Osteocyte (in vitro differentiated cells): Measurements from ENCODE around the gene DYNC1H1. TPM values are rescaled to one million over a fixed set of nuclear protein-coding genes. Genes with fewer than 3 reads are reported as not detected.

ENCODE experiments used
- DNase-seq: peaks from one replicate; pipeline ENCODE4 v3.0.0; 2021; ENCODE audit warnings: mixed read lengths; ENCODE audit not compliant: unreplicated experiment; ENCODE audit errors: extremely low spot score
- H3K27ac Mint-ChIP-seq: one replicate; pipeline ENCODE4 v1.8.0; 2021; ENCODE audit warnings: mild to moderate bottlenecking, mixed read lengths; ENCODE audit not compliant: unreplicated experiment
- H3K27me3 Mint-ChIP-seq: one replicate; pipeline ENCODE4 v1.8.0; 2021; ENCODE audit warnings: mixed read lengths; ENCODE audit not compliant: unreplicated experiment
- H3K36me3 Mint-ChIP-seq: one replicate; pipeline ENCODE4 v1.8.0; 2021; ENCODE audit warnings: mixed read lengths; ENCODE audit not compliant: unreplicated experiment
- H3K4me1 Mint-ChIP-seq: one replicate; pipeline ENCODE4 v1.8.0; 2021; ENCODE audit warnings: mixed read lengths; ENCODE audit not compliant: unreplicated experiment
- H3K4me3 Mint-ChIP-seq: one replicate; pipeline ENCODE4 v1.8.0; 2021; ENCODE audit warnings: mild to moderate bottlenecking, moderate library complexity, mixed read lengths; ENCODE audit not compliant: unreplicated experiment
- H3K9me3 Mint-ChIP-seq: one replicate; pipeline ENCODE4 v1.8.0; 2021; ENCODE audit warnings: mixed read lengths; ENCODE audit not compliant: unreplicated experiment
- CTCF ChIP-seq: fragments of 200-600 bp; sonication (generic); IDR thresholded peaks from 2 replicates; pipeline ENCODE4 v1.5.0; 2021; ENCODE audit warnings: antibody characterized with exemption, mild to moderate bottlenecking, moderate library complexity
- total RNA-seq: library from RNA; stranded (reverse); gene quantifications from 2 replicates; pipeline ENCODE4 v1.2.1, GENCODE V29; 2021

Gene DYNC1H1
- total RNA-seq, 1 donor from 2014 or later, result 821 TPM

- peaks cover 29% of the 10 kb centered on the region for H3K36me3 Mint-ChIP-seq
- H3K27ac Mint-ChIP-seq, result peak overlapping the region; percentile 72
- DNase-seq, result no peak
- TF ChIP-seq CTCF, result no peak
- peaks cover 27% of the 10 kb centered on the region for H3K4me1 Mint-ChIP-seq
- H3K27me3 Mint-ChIP-seq, result no peaks in the 10 kb centered on the region
- H3K4me3 Mint-ChIP-seq, result peak overlapping the region; percentile 38
- H3K9me3 Mint-ChIP-seq, result no peaks in the 10 kb centered on the region
Measured at GRCh38 chr14:101918065-101918989, 46.0 kb upstream of the DYNC1H1 start.

- Mint-ChIP-seq H3K9me3 (no peaks in the 10 kb centered on the region), H3K36me3 (peaks cover 20% of the 10 kb centered on the region), H3K4me3 (no peak overlapping the region), H3K27me3 (no peaks in the 10 kb centered on the region), H3K27ac (no peak overlapping the region), H3K4me1 (peaks cover 27% of the 10 kb centered on the region)
- TF ChIP-seq CTCF, result no peak
- DNase-seq, result no peak
Measured at GRCh38 chr14:101920271-101920670, 44.1 kb upstream of the DYNC1H1 start.

GRCh38 chr14:101922866-101923265 lies 41.5 kb upstream of the DYNC1H1 start:
- Mint-ChIP-seq H3K36me3 (peaks cover 20% of the 10 kb centered on the region), H3K27ac (peak overlapping the region; percentile 45), H3K4me1 (peaks cover 11% of the 10 kb centered on the region), H3K9me3 (no peaks in the 10 kb centered on the region), H3K27me3 (no peaks in the 10 kb centered on the region), H3K4me3 (no peak overlapping the region)
- DNase-seq, result no peak
- no peak for TF ChIP-seq CTCF

- Mint-ChIP-seq H3K27me3 (no peaks in the 10 kb centered on the region), H3K27ac (no peak overlapping the region), H3K9me3 (no peaks in the 10 kb centered on the region), H3K36me3 (peaks cover 17% of the 10 kb centered on the region), H3K4me3 (no peak overlapping the region), H3K4me1 (no peaks in the 10 kb centered on the region)
- TF ChIP-seq CTCF, result no peak
- DNase-seq, result no peak
Measured at GRCh38 chr14:101925152-101925551, 39.2 kb upstream of the DYNC1H1 start.

- H3K27ac Mint-ChIP-seq, result no peak overlapping the region
Measured at GRCh38 chr14:101926085-101926484, 38.3 kb upstream of the DYNC1H1 start.

More at GRCh38 chr14:101926085-101926484, 38.3 kb upstream of the DYNC1H1 start:
- H3K36me3 Mint-ChIP-seq, result peaks cover 17% of the 10 kb centered on the region
- no peaks in the 10 kb centered on the region for H3K27me3 Mint-ChIP-seq
- no peaks in the 10 kb centered on the region for H3K4me1 Mint-ChIP-seq
- TF ChIP-seq CTCF, result no peak
- H3K9me3 Mint-ChIP-seq, result no peaks in the 10 kb centered on the region
- H3K4me3 Mint-ChIP-seq, result no peak overlapping the region
- no peak for DNase-seq
